Activated CD8-positive, alpha-beta memory T cell treated with anti-CD3 and anti-CD28 coated beads for 24 hours (primary cell): Measurements from ENCODE around the gene PTPRG.

Experiments used
- DNase-seq: peaks from one replicate; pipeline ENCODE4 v3.0.0-alpha.2; 2020

The PTPRG gene

GRCh38 chr3:61624300-61624699, 62.9 kb downstream of the PTPRG start:
- DNase-seq, result no peak

GRCh38 chr3:61625429-61625828, 64.1 kb downstream of the PTPRG start:
- DNase-seq, result no peak

- DNase-seq, result no peak
These were observed 65.1 kb downstream of the PTPRG start for GRCh38 chr3:61626484-61626883.

DNA sequence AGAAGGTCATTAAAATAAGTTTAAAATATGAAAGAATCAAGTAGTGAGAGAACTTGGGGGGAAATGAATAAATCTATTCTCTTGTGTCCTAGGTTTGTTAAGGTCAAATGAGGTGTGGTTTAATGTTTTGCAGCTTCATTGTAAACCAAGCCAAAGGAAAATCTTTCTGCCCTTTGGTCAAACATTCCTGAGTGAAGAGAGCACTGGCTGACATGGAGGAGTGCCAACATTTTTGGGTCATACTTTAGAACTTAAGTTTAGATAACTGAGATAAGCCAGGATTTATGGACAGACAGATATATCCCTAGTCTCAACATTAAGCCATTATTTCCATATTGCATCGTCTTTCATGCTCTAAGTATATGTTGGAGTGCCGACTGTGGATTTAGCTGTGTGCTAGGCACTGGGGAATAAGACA, 66.4 kb downstream of the PTPRG start:
- DNase-seq, result no peak

- no peak for DNase-seq
These were observed 67.3 kb downstream of the PTPRG start for GRCh38 chr3:61628636-61629035.

- no peak for DNase-seq
These were observed 68.1 kb downstream of the PTPRG start for GRCh38 chr3:61629442-61629841.

- DNase-seq, result no peak
These were observed 69.9 kb downstream of the PTPRG start for GRCh38 chr3:61631108-61631769.

- DNase-seq, result no peak
These were observed 71.3 kb downstream of the PTPRG start for GRCh38 chr3:61632568-61633175.

DNA sequence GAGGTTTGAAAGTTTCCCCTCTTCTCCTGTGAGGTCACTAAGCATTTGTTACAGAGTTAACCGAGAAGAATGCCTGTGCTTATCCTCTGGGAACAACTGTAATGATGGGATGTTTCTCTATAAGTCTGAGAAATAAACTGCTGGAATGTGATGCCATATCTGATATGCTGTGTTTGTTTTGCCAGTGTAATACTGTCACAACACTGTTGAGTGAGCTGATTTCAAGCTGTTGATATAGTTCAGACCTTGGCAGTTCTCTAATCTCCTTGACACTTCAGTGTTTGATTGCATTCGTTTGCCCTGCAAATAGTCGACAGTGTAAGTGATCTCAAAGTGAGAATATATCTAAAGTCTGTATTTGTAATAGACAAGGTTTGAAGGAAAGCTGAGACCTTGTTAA, 73.3 kb downstream of the PTPRG start:
- DNase-seq, result no peak

DNA sequence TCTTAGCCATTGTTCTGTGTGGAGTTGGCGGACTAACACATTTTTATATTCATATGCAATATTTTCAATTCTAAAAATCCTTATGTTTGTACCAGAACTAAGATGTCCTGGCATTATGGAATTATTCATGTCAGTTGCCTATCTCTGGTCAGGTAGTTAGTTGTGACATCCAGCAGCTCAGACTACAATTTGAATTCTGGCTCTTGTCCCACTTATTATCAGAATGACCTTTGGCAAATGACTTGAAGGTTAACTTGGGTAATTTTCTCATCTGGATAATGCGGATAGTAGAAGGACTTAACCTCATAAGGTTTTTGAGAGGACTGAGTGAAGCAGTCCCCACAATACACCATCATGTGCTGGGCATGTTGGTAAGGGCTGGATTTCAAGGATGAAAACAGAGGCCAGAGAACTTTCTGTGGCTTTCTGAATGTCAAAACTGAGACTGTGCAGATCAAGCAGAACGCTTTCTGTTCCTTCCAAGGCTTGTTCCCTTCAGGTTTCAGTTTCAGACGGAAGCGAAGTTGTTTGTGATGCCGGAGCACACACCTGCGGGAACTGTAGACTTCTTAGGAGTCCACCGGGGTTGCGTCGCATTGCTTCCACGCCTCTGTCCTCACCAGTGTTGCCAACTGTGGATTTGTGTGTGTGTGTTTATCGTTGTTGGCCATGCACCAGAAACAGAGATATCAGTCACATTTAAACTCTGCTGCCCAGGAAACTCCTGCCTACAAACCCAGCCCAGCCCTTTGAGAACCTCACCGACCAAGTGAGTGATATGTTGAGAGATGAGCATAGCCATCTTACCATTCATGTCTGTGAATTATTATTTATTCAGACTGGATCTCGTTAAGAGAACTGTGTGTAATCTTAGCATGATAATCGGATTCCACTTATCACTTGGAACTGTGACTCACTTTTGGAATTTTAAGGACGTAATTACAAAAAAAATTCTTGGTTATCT, 76.0 kb downstream of the PTPRG start:
- no peak for DNase-seq

- no peak for DNase-seq
These were observed 77.4 kb downstream of the PTPRG start for GRCh38 chr3:61638741-61639140.

GRCh38 chr3:61639991-61640390, 78.6 kb downstream of the PTPRG start:
- no peak for DNase-seq

DNA sequence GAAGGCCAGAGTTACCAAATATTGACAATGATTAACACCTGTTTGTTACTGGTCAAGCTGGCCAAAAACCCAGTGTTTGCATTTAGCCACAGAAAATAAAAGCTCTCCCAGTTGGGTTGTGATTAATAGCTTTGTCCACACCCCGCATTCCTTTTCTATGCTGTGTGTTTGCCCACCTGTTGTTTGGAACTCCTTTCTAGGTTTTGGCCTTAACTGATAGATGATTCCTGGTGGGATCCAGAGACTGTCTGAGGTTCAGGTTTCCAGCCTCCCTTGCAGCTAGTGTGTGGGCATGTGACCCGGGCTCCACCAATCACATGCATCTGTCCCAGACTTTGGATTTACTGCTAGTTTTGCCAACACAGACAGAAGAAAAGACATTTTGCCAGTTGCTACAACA, 83.8 kb downstream of the PTPRG start:
- DNase-seq, result no peak

GRCh38 chr3:61646360-61646759, 85.0 kb downstream of the PTPRG start:
- no peak for DNase-seq

DNA sequence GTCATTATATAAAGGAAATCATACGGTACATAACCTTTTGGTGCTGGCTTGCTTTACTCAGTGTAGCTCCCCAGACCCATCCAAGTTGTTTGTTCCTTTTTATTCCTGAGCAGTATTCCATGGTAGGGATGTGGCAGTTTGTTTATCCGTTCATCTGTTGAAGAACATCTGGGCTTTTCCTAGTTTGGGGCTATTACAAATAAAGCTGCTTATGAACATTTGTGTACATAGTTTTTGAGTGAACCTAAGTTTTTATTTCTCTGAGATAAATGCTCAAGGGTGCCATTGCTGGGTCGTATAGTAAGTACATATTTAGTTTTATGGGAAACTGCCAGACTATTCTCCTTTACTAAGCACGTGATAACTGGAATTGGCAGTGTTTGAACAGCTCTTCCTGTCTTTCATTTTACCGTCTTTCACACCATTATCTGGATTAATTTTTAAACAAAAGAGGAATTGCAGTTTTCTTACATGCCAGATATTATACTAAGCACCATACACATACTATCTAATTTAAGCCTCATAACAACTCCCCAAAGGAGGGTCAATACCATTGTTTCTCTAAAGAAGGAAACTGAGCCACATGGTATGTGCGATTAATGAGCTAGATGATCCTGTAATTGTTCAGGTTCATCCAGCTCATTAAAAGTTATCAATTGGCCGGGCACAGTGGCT, 85.6 kb downstream of the PTPRG start:
- no peak for DNase-seq

GRCh38 chr3:61648481-61648880, 87.1 kb downstream of the PTPRG start:
- no peak for DNase-seq

GRCh38 chr3:61649381-61650170, 88.2 kb downstream of the PTPRG start:
- no peak for DNase-seq

- no peak for DNase-seq
These were observed 88.9 kb downstream of the PTPRG start for GRCh38 chr3:61650276-61650675.

GRCh38 chr3:61650719-61651410, 89.5 kb downstream of the PTPRG start:
- no peak for DNase-seq

GRCh38 chr3:61657689-61658088, 96.3 kb downstream of the PTPRG start:
- no peak for DNase-seq

- no peak for DNase-seq
These were observed 101.5 kb downstream of the PTPRG start for GRCh38 chr3:61662861-61663260.
